HCT116 (cell line): ENCODE results near the gene PRCP. TPM values are rescaled to one million over a fixed set of nuclear protein-coding genes. Genes with fewer than 3 reads are reported as not detected.

Experiments
- ATAC-seq: fragments of 200-7000 bp; cut with Tn5 transposase; 2 replicates; pipeline ENCODE4 v1.9.1; 2020; ENCODE audit warnings: mild to moderate bottlenecking, moderate library complexity
- BruUV-seq: library from RNA; stranded (reverse); fragments of 400-500 nt; replicated peaks from 2 replicates; lab custom pipeline; 2021; lab: Mats Ljungman, UMichigan
- CTCF ChIA-PET: fragments of 300-600 bp; sonication (Branson Sonifier 250); formaldehyde crosslinking; loops from one replicate; lab custom pipeline; 2021; ENCODE audit warnings: antibody characterized with exemption; lab: Charles Lee
- POLR2A ChIA-PET: fragments of 300-600, 350-600 bp; sonication (Branson Sonifier 250); formaldehyde crosslinking; loops from one replicate; lab custom pipeline; 2021; ENCODE audit warnings: antibody characterized with exemption; lab: Charles Lee
- RAD21 ChIA-PET, 2 experiments: fragments of 300-600 bp; sonication (Branson Sonifier 250); formaldehyde crosslinking; loops; one replicate each; lab custom pipeline; 2023; ENCODE audit warnings: low total read pairs in 2 of 2; ENCODE audit not compliant: uncharacterized antibody in 2 of 2, unreplicated experiment in 2 of 2, low non-redundant PET in 1 of 2; lab: Charles Lee
- DNase-seq: peaks from one replicate; pipeline ENCODE4 v3.0.0-alpha.2; 2010; ENCODE audit warnings: low read depth, low spot score
- H2AFZ ChIP-seq: fragments of 200-600 bp; shearing (Covaris generic), sonication (generic); 2 replicates; pipeline ENCODE4 v1.6.1; 2017; ENCODE audit warnings: low read depth, mixed run types, mixed read lengths, antibody characterized with exemption, low read length; ENCODE audit not compliant: poor library complexity, severe bottlenecking
- H3K27ac ChIP-seq: 2 replicates; pipeline ENCODE4 v1.5.1; 2012; ENCODE audit warnings: low read depth, low read length
- H3K27me3 ChIP-seq: fragments of 200-600 bp; sonication (generic); 2 replicates; pipeline ENCODE4 v1.6.1; 2016; ENCODE audit warnings: mixed run types, low read length, mixed read lengths; ENCODE audit not compliant: insufficient read depth
- H3K36me3 ChIP-seq, 2 experiments: fragments of 200-500 bp in 1 of 2; fragments of 200-600 bp in 1 of 2; sonication (Bioruptor generic) in 1 of 2; sonication (generic) in 1 of 2; 2 replicates each; pipeline versions ENCODE4 v1.5.1 to v1.6.1; 2014 to 2016; ENCODE audit warnings: low read length in 2 of 2, inconsistent platforms in 1 of 2, mixed read lengths in 1 of 2, mixed run types in 1 of 2; ENCODE audit not compliant: insufficient read depth in 2 of 2, control insufficient read depth in 1 of 2
- H3K4me1 ChIP-seq, 2 experiments: fragments of 200-600 bp in 1 of 2; sonication (generic) in 1 of 2; 2 replicates each; pipeline versions ENCODE4 v1.5.1 to v1.6.1; 2012 to 2017; ENCODE audit warnings: low read length in 2 of 2, inconsistent platforms in 1 of 2, mild to moderate bottlenecking in 1 of 2, mixed read lengths in 1 of 2, mixed run types in 1 of 2, moderate library complexity in 1 of 2; ENCODE audit not compliant: insufficient read depth in 2 of 2, control insufficient read depth in 1 of 2
- H3K4me2 ChIP-seq: fragments of 200-600 bp; sonication (generic); 2 replicates; pipeline ENCODE4 v1.6.1; 2017; ENCODE audit warnings: mixed run types, low read length, mixed read lengths
- H3K4me3 ChIP-seq, 2 experiments: fragments of 200-600 bp in 1 of 2; sonication (generic) in 1 of 2; replicated peaks in 1 of 2; 2 replicates each; pipeline ENCODE4 v1.5.1; 2011 to 2016; ENCODE audit warnings: low read length in 2 of 2, control low read depth in 1 of 2, low read depth in 1 of 2, mild to moderate bottlenecking in 1 of 2, mixed read lengths in 1 of 2, mixed run types in 1 of 2
- H3K79me2 ChIP-seq: fragments of 200-600 bp; sonication (generic); 2 replicates; pipeline ENCODE4 v1.6.1; 2017; ENCODE audit warnings: mild to moderate bottlenecking, mixed run types, low read length, moderate library complexity, mixed read lengths; ENCODE audit not compliant: insufficient read depth
- H3K9ac ChIP-seq: fragments of 200-600 bp; sonication (generic); 2 replicates; pipeline ENCODE4 v1.6.1; 2016; ENCODE audit warnings: low read length, mixed read lengths
- H3K9me2 ChIP-seq: fragments of 200-600 bp; sonication (generic), shearing (Covaris generic); 2 replicates; pipeline ENCODE4 v1.6.1; 2017; ENCODE audit warnings: mixed run types, mild to moderate bottlenecking, moderate library complexity; ENCODE audit not compliant: insufficient read depth
- H3K9me3 ChIP-seq, 2 experiments: fragments of 200-500 bp in 1 of 2; fragments of 200-600 bp in 1 of 2; sonication (Bioruptor generic) in 1 of 2; sonication (generic) in 1 of 2; 2 replicates each; pipeline ENCODE4 v1.6.1; 2014 to 2017; ENCODE audit warnings: low read length in 2 of 2, mixed read lengths in 2 of 2, inconsistent platforms in 1 of 2, low read depth in 1 of 2, mild to moderate bottlenecking in 1 of 2, mixed run types in 1 of 2, moderate library complexity in 1 of 2; ENCODE audit not compliant: control insufficient read depth in 1 of 2, insufficient read depth in 1 of 2
- H4K20me1 ChIP-seq: fragments of 200-600 bp; sonication (generic), shearing (Covaris generic); 2 replicates; pipeline ENCODE4 v1.6.1; 2017; ENCODE audit warnings: mixed run types, mild to moderate bottlenecking, moderate library complexity; ENCODE audit not compliant: insufficient read depth
- REST ChIP-seq: IDR thresholded peaks from 2 replicates; pipeline ENCODE4 v1.6.1; 2012; ENCODE audit warnings: low read depth
- ZBTB33 ChIP-seq: IDR thresholded peaks from 2 replicates; pipeline ENCODE4 v1.6.1; 2011; ENCODE audit warnings: mild to moderate bottlenecking, low read length, moderate library complexity; ENCODE audit not compliant: insufficient replicate concordance; ENCODE audit errors: extremely low read depth
- intact Hi-C: fragments of 100-400 bp; cut with micrococcal nuclease; formaldehyde crosslinking; loops from 2 replicates; pipeline ENCODE4 v1.10.0; 2022
- total RNA-seq: library from RNA; stranded (reverse); gene quantifications from one replicate; pipeline ENCODE4 v1.2.1, GENCODE V29; 2021; ENCODE audit not compliant: unreplicated experiment

Gene PRCP
- total RNA-seq, 1 experiment from 2014 or later, result 50.0 TPM

DNA sequence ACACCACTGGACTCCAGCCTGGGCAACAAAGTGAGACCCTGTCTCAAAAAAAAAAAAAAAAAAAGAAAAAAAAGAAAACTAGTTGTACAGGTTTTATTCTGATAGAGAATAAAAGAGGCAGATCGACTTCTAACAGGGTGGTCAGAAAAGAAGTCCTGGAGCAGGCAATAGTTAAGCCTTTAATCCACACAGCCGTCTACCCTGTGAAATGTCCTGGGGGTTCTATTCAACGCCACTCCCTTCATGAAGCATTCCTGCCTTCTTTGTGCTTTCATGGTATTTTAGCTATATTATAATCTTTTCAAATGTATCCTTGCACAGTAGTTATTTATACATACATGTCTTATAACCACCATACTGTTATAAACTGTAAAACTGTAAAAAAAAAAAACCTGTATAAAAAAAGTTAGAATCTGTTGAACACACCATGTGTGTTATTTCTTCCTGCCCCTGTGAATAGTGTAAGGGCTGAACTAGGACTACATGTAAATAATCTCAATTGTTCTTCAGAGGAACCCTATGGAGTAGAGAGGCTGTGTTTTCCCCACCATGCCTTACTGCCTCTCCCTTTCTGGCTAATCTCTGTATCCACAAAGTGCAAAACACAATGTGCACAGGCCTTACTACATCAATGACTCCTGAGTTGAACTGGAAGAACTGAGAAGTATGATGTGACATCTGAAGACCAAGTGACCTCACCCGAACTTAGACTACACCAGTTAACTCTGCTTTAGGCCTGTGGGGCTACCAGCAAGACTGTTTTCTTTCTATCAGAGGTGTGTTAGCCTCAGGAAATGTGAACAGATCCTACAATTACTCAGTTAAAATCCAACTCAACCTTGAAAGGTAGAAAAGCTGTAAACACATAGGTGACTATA, 25.3 kb downstream of the PRCP start:
- Histone ChIP-seq H3K27ac (no peak overlapping the region), H4K20me1 (no peaks in the 10 kb centered on the region), H3K4me1 (no peaks in the 10 kb centered on the region), H3K9ac (no peak overlapping the region), H3K9me2 (no peaks in the 10 kb centered on the region), H3K4me3 (no peak overlapping the region), H3K9me3 (no peaks in the 10 kb centered on the region), H3K4me2 (no peak overlapping the region), H3K79me2 (no peaks in the 10 kb centered on the region), H3K27me3 (no peaks in the 10 kb centered on the region), H2AFZ (no peak overlapping the region), H3K36me3 (no peaks in the 10 kb centered on the region)
- no peak for TF ChIP-seq REST
- TF ChIP-seq ZBTB33, result no peak
- no peak for DNase-seq
- BruUV-seq, result no TSS peak
- ATAC-seq, result no peak
- RAD21 ChIA-PET, result no interaction called here
- POLR2A ChIA-PET, result no interaction called here
- CTCF ChIA-PET, result no interaction called here
- intact Hi-C loops, result no loop called here
